ENCODE results near the gene EPHB1. TPM values are rescaled to one million over a fixed set of nuclear protein-coding genes. Genes with fewer than 3 reads are reported as not detected.

The EPHB1 gene
- total and polyA plus RNA-seq, 4 donors = 0.23 to 1.7 (median 0.52) TPM

GRCh38 chr3:135267487-135267886 is 472.4 kb downstream of the EPHB1 start:
- TF ChIP-seq RXRA (IDR thresholded peaks at IDR 0.05) = no peak
- no peak for TF ChIP-seq EGR1 (IDR thresholded peaks at IDR 0.05; ENCODE audit: low read depth in 2 of 2)
- TF ChIP-seq, protein P1, sequence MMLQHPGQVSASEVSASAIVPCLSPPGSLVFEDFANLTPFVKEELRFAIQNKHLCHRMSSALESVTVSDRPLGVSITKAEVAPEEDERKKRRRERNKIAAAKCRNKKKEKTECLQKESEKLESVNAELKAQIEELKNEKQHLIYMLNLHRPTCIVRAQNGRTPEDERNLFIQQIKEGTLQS (IDR thresholded peaks at IDR 0.05) = no peak
- TF ChIP-seq, protein P2, sequence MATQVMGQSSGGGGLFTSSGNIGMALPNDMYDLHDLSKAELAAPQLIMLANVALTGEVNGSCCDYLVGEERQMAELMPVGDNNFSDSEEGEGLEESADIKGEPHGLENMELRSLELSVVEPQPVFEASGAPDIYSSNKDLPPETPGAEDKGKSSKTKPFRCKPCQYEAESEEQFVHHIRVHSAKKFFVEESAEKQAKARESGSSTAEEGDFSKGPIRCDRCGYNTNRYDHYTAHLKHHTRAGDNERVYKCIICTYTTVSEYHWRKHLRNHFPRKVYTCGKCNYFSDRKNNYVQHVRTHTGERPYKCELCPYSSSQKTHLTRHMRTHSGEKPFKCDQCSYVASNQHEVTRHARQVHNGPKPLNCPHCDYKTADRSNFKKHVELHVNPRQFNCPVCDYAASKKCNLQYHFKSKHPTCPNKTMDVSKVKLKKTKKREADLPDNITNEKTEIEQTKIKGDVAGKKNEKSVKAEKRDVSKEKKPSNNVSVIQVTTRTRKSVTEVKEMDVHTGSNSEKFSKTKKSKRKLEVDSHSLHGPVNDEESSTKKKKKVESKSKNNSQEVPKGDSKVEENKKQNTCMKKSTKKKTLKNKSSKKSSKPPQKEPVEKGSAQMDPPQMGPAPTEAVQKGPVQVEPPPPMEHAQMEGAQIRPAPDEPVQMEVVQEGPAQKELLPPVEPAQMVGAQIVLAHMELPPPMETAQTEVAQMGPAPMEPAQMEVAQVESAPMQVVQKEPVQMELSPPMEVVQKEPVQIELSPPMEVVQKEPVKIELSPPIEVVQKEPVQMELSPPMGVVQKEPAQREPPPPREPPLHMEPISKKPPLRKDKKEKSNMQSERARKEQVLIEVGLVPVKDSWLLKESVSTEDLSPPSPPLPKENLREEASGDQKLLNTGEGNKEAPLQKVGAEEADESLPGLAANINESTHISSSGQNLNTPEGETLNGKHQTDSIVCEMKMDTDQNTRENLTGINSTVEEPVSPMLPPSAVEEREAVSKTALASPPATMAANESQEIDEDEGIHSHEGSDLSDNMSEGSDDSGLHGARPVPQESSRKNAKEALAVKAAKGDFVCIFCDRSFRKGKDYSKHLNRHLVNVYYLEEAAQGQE (IDR thresholded peaks at IDR 0.05) = no peak
- TF ChIP-seq YY1 (IDR thresholded peaks at IDR 0.05) = no peak
- no peak for TF ChIP-seq HNF4A (conservative IDR thresholded peaks at IDR 0.05)
- TF ChIP-seq MAX (IDR thresholded peaks at IDR 0.05) = no peak
- TF ChIP-seq TAF1 (conservative IDR thresholded peaks at IDR 0.05) = no peak
- TF ChIP-seq RAD21 (IDR thresholded peaks at IDR 0.05) = no peak
- TF ChIP-seq GABPA (IDR thresholded peaks at IDR 0.05 in 1 of 2, conservative IDR thresholded peaks at IDR 0.05 in 1 of 2) = no peak
- no peak for TF ChIP-seq HNF4G (IDR thresholded peaks at IDR 0.05)
- peaks cover 0 to 4% (median 0%) of the 10 kb centered on the region in 4 donors for H3K4me1 ChIP-seq (ENCODE audit: control insufficient read depth in 4 of 4, insufficient read depth in 4 of 4, low read length in 3 of 4)
- no peaks in the 10 kb centered on the region for H3K27me3 ChIP-seq (ENCODE audit: control insufficient read depth in 4 of 4, insufficient read depth in 4 of 4, low read length in 3 of 4)
- H3K9ac ChIP-seq (ENCODE audit: low read depth in 1 of 2, low read length in 2 of 2) = no peak overlapping the region
- no peaks in the 10 kb centered on the region for H3K36me3 ChIP-seq (ENCODE audit: control insufficient read depth in 4 of 4, insufficient read depth in 3 of 4, low read depth in 1 of 4, low read length in 3 of 4)
- no peak overlapping the region for H3K27ac ChIP-seq (ENCODE audit: low read depth in 1 of 2, low read length in 2 of 2)
- H3K4me3 ChIP-seq (ENCODE audit: low read depth in 1 of 3, low read length in 3 of 3) = no peak overlapping the region
- no peaks in the 10 kb centered on the region for H3K9me3 ChIP-seq (ENCODE audit: control insufficient read depth in 4 of 4, low read length in 3 of 4)
- 84% methylated on average over 6 of the region's 6 CpGs for WGBS
- no peak for DNase-seq (ENCODE audit: low spot score)

DNA sequence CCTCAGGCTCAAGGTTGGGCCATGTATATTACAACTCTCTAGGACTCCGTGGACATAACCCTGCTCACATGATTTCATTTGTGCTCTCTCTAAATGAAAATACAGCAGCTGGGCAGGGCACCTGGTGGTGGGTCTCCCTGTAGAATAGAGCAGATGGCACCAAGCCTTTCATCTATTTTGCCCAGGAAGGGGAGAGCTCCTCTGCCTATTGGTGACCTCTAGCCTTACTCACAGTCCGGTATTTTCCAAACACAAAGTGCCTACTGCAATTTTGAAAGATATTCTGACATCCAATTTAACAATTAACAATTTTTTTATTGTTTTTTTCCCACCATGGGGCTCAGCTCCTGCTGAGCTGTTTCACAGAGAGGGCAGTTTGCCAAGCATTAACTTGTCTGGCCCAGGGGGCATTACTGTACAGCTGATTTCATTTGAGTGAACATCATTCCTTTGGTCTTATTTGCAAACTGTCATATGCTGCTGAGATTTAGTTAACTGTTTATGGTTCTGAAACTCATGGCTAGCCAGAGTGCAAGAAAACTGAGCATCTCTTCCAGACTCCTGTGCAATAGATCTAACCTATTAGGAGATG is 474.0 kb downstream of the EPHB1 start:
- no peak overlapping the region for H3K27ac ChIP-seq (ENCODE audit: low read depth in 1 of 2, low read length in 2 of 2)
- H3K36me3 ChIP-seq (ENCODE audit: control insufficient read depth in 4 of 4, insufficient read depth in 3 of 4, low read depth in 1 of 4, low read length in 3 of 4) = no peaks in the 10 kb centered on the region
- no peak for DNase-seq (ENCODE audit: low spot score)
- H3K4me3 ChIP-seq (ENCODE audit: low read depth in 1 of 3, low read length in 3 of 3) = no peak overlapping the region
- TF ChIP-seq, protein P2 (IDR thresholded peaks at IDR 0.05) = no peak
- TF ChIP-seq ZBTB33 (IDR thresholded peaks at IDR 0.05) = no peak
- TF ChIP-seq, protein P3, sequence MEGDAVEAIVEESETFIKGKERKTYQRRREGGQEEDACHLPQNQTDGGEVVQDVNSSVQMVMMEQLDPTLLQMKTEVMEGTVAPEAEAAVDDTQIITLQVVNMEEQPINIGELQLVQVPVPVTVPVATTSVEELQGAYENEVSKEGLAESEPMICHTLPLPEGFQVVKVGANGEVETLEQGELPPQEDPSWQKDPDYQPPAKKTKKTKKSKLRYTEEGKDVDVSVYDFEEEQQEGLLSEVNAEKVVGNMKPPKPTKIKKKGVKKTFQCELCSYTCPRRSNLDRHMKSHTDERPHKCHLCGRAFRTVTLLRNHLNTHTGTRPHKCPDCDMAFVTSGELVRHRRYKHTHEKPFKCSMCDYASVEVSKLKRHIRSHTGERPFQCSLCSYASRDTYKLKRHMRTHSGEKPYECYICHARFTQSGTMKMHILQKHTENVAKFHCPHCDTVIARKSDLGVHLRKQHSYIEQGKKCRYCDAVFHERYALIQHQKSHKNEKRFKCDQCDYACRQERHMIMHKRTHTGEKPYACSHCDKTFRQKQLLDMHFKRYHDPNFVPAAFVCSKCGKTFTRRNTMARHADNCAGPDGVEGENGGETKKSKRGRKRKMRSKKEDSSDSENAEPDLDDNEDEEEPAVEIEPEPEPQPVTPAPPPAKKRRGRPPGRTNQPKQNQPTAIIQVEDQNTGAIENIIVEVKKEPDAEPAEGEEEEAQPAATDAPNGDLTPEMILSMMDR (IDR thresholded peaks at IDR 0.05; ENCODE audit: low read depth, low read length, missing input control) = no peak
- no peak for TF ChIP-seq SP1 (IDR thresholded peaks at IDR 0.05)
- no peak for TF ChIP-seq HNF4A (conservative IDR thresholded peaks at IDR 0.05)
- no peak for TF ChIP-seq EGR1 (IDR thresholded peaks at IDR 0.05; ENCODE audit: low read depth in 2 of 2)
- no peak for TF ChIP-seq JUND (IDR thresholded peaks at IDR 0.05)
- TF ChIP-seq GABPA (IDR thresholded peaks at IDR 0.05 in 1 of 2, conservative IDR thresholded peaks at IDR 0.05 in 1 of 2) = no peak
- TF ChIP-seq, protein P1 (IDR thresholded peaks at IDR 0.05) = no peak
- no peak for TF ChIP-seq FOXA2 (IDR thresholded peaks at IDR 0.05)
- TF ChIP-seq MAX (IDR thresholded peaks at IDR 0.05) = no peak
- TF ChIP-seq RXRA (IDR thresholded peaks at IDR 0.05) = no peak
- TF ChIP-seq RAD21 (IDR thresholded peaks at IDR 0.05) = no peak
- TF ChIP-seq TAF1 (conservative IDR thresholded peaks at IDR 0.05) = no peak
- TF ChIP-seq HNF4G (IDR thresholded peaks at IDR 0.05) = no peak
- H3K27me3 ChIP-seq (ENCODE audit: control insufficient read depth in 4 of 4, insufficient read depth in 4 of 4, low read length in 3 of 4) = no peaks in the 10 kb centered on the region
- 77% methylated on average over 2 of the region's 2 CpGs for WGBS
- H3K9me3 ChIP-seq (ENCODE audit: control insufficient read depth in 4 of 4, low read length in 3 of 4) = no peaks in the 10 kb centered on the region
- H3K9ac ChIP-seq (ENCODE audit: low read depth in 1 of 2, low read length in 2 of 2) = no peak overlapping the region
- H3K4me1 ChIP-seq (ENCODE audit: control insufficient read depth in 4 of 4, insufficient read depth in 4 of 4, low read length in 3 of 4) = peaks cover 2 to 10% (median 6%) of the 10 kb centered on the region in 4 donors
